H1 (cell line): ENCODE data around the gene ARID5A. TPM values are rescaled to one million over a fixed set of nuclear protein-coding genes. Genes with fewer than 3 reads are reported as not detected.

Experiments used
- ATF3 ChIP-seq: IDR thresholded peaks from 2 replicates; pipeline ENCODE4 v1.6.1; 2011; ENCODE audit warnings: low read depth, mild to moderate bottlenecking, low read length; ENCODE audit not compliant: insufficient read depth
- CREB1 ChIP-seq: IDR thresholded peaks from 2 replicates; pipeline ENCODE4 v1.6.1; 2012; ENCODE audit warnings: inconsistent platforms
- KDM1A ChIP-seq: fragments of 200-600, 300-600 bp; sonication (generic); IDR thresholded peaks from 2 replicates; pipeline ENCODE4 v1.7.1; 2016; ENCODE audit warnings: mild to moderate bottlenecking, low read length, borderline replicate concordance
- POLR2A ChIP-seq, 2 experiments: IDR thresholded peaks; 1 replicate in 1 of 2; 2 replicates in 1 of 2; pipeline ENCODE4 v1.6.1; 2011; ENCODE audit warnings: low read depth in 2 of 2, low read length in 2 of 2, mild to moderate bottlenecking in 2 of 2; ENCODE audit errors: control extremely low read depth in 1 of 2
- RFX5 ChIP-seq: IDR thresholded peaks from 2 replicates; pipeline ENCODE4 v1.6.1; 2011; ENCODE audit warnings: low read depth, low read length, improper control_type of control experiment, borderline replicate concordance
- SIRT6 ChIP-seq: IDR thresholded peaks from one replicate; pipeline ENCODE4 v1.7.1; 2012; ENCODE audit warnings: low read length, inconsistent platforms
- SRF ChIP-seq: IDR thresholded peaks from 2 replicates; pipeline ENCODE4 v1.6.1; 2011; ENCODE audit warnings: mild to moderate bottlenecking, low read depth, low read length, moderate library complexity
- YY1 ChIP-seq: IDR thresholded peaks from 2 replicates; pipeline ENCODE4 v1.6.1; 2011; ENCODE audit warnings: low read depth, mild to moderate bottlenecking, low read length
- polyA plus RNA-seq, 7 experiments: library from polyadenylated mRNA; depleted of rRNA in 3 of 7; stranded (reverse) in 5 of 7; unstranded in 2 of 7; fragments of >200 nt in 5 of 7; fragments of 200-250 nt in 2 of 7; gene quantifications; 1 replicate in 5 of 7; 2 replicates in 1 of 7; 4 replicates in 1 of 7; pipeline versions ENCODE4 v1.2.1 to v1.2.3, GENCODE V29; 2011 to 2013; ENCODE audit warnings: missing spikeins in 2 of 7, mixed read lengths in 2 of 7
- total RNA-seq: library from RNA; stranded (reverse); fragmentation: NEBNext Ultra II Directional; extraction: Animal tissue kit (Norgen Biotek cat#: 25700); gene quantifications from 2 replicates; pipeline ENCODE4 v1.2.1, GENCODE V29; 2021

ARID5A gene
- total and polyA plus RNA-seq, 2 of the 8 experiments (the other 6 are each of a cell fraction or from before 2014, with no cell fraction given) = 3.3 to 5.3 TPM

GRCh38 chr2:96587843-96588242, 51.3 kb downstream of the ARID5A start (continued):
- TF ChIP-seq KDM1A (no peak), SRF (no peak), POLR2A (IDR thresholded peaks at IDR 0.05; ENCODE audit: control extremely low read depth in 1 of 2, low read depth in 2 of 2, low read length in 2 of 2) (no peak), ATF3 (no peak), SIRT6 (no peak), YY1 (no peak), CREB1 (no peak), RFX5 (no peak)
